GM20000 (cell line): ENCODE results near the gene ZNF547.

Experiments used
- DNase-seq: peaks from one replicate; pipeline ENCODE4 v3.0.0; 2012; ENCODE audit warnings: low spot score
- TF ChIP-seq, protein P1 (sequence below): IDR thresholded peaks from 2 replicates; pipeline ENCODE4 v1.5.1; 2012; ENCODE audit warnings: mild to moderate bottlenecking, control low read depth; ENCODE audit errors: extremely low read depth, missing control alignments

Gene ZNF547

DNA sequence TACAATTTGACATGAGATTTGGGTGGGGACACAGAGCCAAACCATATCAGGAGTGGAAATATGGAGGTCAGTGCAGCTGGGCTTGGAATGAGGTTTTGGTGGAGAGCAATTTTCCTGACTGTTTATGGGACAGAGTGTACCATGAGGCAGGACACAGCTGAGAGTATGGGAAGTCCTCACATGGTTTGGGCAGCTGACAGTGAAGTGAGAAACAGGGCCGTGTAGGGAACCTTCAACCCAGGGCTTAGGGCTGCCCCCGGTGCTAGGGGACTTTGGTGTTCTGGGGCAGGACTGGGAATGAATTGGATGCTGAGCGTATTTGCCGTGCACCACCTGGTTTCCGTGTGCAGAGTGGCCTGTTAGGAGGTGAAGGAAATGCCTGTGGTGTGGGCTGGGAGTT lies 32.4 kb downstream of the ZNF547 start:
- TF ChIP-seq, protein P1, sequence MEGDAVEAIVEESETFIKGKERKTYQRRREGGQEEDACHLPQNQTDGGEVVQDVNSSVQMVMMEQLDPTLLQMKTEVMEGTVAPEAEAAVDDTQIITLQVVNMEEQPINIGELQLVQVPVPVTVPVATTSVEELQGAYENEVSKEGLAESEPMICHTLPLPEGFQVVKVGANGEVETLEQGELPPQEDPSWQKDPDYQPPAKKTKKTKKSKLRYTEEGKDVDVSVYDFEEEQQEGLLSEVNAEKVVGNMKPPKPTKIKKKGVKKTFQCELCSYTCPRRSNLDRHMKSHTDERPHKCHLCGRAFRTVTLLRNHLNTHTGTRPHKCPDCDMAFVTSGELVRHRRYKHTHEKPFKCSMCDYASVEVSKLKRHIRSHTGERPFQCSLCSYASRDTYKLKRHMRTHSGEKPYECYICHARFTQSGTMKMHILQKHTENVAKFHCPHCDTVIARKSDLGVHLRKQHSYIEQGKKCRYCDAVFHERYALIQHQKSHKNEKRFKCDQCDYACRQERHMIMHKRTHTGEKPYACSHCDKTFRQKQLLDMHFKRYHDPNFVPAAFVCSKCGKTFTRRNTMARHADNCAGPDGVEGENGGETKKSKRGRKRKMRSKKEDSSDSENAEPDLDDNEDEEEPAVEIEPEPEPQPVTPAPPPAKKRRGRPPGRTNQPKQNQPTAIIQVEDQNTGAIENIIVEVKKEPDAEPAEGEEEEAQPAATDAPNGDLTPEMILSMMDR, result no peak
- DNase-seq, result no peak

DNA sequence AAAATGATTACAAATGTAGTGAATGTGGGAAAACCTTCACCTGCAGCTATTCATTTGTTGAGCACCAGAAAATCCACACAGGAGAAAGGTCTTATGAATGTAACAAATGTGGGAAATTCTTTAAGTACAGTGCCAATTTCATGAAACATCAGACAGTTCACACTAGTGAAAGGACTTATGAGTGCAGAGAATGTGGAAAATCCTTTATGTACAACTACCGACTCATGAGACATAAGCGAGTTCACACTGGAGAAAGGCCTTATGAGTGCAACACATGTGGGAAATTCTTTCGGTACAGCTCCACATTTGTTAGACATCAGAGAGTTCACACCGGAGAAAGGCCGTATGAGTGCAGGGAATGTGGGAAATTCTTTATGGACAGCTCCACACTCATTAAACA lies 35.5 kb downstream of the ZNF547 start:
- no peak for DNase-seq
- TF ChIP-seq, protein P1, result no peak

DNA sequence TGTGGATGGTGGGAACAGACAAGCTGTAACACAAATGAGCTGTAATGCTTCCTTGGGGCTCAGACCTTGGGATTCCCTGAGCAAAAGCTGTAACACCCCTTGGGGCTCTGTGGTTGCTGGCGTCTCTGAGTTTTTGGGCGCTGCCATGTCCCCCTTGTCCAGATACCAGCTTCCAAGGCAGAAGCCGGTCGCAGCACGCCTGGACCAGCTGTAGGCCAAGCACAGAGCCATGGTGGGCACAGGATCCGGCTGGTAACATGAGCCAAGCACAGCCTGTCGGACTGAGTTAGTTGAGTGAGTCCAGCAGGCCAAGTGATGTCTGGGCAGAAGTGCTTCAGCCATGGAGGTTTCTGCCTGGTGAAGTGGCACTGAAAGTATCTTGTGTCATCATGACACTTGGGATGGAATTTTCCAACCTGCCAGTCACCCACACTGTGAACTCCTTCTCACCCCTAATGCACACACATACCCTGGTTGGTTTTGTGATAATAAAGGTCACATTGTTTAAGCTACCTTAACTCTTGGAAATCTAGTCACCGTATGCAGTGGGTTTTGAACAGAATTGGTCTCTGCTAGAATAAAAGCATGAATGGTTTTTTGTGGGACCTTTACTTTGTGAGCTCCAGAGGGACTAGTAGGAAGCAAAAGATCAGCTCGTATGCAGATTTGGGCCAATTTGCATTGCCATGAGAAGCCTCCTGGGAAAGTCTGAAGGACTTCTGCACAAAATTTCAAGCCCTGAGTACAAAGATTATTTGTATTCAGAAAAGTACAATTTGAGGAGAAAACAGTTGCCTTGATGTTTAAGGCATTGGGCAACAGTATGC lies 40.6 kb downstream of the ZNF547 start:
- DNase-seq, result no peak
- TF ChIP-seq, protein P1, result no peak

DNA sequence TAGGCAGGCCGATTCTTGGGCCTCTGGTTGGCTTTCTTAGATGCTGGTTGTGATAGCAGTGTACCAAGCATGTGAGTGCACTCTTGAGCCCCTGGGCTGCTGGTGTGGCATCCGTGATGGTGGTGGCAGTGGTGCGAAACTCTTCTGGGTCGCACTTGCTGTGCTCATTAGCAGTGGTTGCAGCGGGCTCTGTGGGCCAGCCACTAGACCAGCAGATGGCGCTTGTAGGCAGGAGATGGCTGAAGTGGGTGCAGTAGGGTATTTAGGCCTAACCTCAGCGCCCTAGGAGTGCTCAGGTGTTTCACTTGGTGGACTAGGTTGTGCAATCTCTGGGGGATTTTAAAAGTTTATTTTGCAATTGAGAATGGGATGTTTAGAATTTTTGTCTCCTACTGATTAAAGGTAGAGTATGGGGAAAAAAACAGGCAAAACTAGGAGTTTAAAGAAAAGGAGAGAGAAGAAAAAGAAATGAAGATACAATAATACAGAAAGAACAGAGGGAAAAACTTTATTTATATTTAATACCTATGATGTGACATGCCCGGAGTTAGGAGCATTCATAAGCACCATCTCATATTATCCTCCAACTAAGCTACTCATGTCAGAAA lies 43.3 kb downstream of the ZNF547 start:
- peak; percentile 71 for DNase-seq
- TF ChIP-seq, protein P1, result peak; percentile 82

DNA sequence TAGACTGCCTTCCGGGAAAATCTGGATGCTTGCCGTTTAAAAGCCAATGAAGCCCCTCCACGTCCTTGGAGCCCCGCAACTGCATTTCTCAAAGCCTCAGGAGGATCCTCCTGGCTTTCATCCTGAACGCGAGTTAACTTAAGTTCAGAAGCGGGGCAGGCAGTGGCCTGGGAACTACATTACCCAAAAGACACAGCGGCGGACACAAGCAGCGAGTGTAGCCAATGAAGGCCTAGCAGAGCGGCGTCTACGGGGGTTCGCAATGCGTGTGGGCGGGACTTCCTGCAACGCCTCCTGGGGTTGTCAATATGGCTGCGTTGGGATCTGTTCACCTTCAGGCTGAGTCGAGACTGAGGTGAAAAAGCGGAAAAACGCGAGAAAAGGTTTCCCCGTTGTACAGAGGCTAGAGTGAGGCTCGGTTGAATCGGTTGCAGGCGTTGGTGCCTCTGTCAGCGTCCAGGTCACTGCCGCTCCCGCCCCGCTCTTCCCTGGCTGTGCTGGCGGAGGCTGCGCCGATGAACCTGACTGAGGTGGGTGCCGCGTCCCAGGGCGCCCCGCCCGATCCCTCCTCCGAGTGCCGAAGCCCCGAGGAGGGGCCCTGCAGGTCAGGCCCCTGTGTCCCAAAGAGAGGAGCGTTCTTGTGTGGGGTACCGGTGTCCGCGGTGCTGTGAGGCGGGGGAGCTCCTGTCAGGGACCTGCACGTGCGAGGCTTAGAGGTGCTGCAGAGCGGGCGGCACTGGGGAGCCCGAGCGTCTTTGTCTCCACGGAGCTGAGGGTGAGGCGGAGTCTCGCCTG lies 47.7 kb downstream of the ZNF547 start, which contains the start of gene ZNF17:
ZNF17 (plus strand) TSS at position 285 of the 795 bp plus-strand sequence. CDS start 2,455 bp downstream, outside the sequence.
- TF ChIP-seq, protein P1, result no peak
- peak; percentile 91 for DNase-seq

DNA sequence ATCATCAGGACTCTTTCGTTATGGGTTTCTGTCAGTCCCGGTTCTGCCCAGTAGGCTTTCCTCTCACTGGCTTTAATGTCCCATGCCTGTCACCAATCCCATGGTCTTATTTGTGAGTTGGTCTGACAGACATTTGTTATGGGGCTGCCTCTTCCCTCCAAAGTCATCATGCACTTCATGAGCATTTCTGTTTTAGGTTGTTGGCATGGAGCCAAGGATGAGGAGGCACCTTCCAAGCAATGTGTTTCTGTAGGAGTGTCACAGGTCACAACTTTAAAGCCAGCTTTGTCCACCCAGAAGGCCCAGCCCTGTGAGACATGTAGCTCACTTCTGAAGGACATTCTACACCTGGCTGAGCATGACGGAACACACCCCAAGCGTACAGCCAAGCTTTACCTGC lies 56.1 kb downstream of the ZNF547 start:
- DNase-seq, result no peak
- TF ChIP-seq, protein P1, result no peak

DNA sequence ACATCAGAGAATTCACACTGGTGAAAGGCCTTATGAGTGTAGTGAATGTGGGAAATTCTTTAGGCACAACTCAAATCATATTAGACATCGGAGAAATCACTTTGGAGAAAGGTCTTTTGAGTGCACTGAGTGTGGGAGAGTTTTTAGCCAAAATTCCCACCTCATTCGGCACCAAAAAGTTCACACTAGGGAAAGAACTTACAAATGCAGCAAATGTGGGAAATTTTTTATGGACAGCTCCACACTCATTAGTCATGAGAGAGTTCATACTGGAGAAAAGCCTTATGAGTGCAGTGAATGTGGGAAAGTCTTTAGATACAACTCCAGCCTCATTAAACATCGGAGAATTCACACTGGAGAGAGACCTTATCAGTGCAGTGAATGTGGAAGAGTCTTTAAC lies 57.7 kb downstream of the ZNF547 start:
- TF ChIP-seq, protein P1, result no peak
- DNase-seq, result no peak
